Panc1 (cell line): ENCODE data around the gene MAGEH1.
"Not testable (repeated sequence)": the region's sequence is repeated elsewhere in the genome, so short reads cannot be mapped to it uniquely, and the experiment has no call there.

Experiments used
- TF ChIP-seq, protein P1 (sequence below), 2 experiments: IDR thresholded peaks; 2 replicates each; pipeline ENCODE4 v1.6.1; 2011 to 2012; ENCODE audit warnings: low read depth in 2 of 2, control low read depth in 1 of 2, low read length in 1 of 2, mild to moderate bottlenecking in 1 of 2, moderate library complexity in 1 of 2; ENCODE audit not compliant: insufficient read depth in 1 of 2
- TF ChIP-seq, protein P2 (sequence below): fragments of 450-650 bp; IDR thresholded peaks from 2 replicates; pipeline ENCODE4 v1.5.1; 2017; ENCODE audit warnings: mild to moderate bottlenecking

DNA sequence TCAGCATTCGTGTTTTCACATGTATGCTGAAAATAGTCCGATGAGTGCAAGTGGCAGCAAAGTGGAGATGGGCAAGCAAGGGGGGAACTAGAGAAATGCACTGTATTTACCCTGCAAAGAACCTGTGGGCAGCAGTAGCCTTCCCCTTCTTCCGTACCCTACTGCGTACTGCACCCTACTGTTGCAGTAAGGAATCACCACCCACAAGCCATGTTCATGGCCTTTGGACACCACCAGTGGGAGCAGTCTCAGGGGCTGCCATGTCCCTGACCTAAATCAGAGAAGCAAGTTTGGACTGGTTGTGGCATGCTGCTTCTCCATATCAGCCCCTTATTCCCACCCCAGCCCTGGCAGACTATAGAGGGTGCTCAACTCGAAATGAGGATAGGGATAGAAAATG, 12.1 kb downstream of the MAGEH1 start:
- TF ChIP-seq, protein P1, sequence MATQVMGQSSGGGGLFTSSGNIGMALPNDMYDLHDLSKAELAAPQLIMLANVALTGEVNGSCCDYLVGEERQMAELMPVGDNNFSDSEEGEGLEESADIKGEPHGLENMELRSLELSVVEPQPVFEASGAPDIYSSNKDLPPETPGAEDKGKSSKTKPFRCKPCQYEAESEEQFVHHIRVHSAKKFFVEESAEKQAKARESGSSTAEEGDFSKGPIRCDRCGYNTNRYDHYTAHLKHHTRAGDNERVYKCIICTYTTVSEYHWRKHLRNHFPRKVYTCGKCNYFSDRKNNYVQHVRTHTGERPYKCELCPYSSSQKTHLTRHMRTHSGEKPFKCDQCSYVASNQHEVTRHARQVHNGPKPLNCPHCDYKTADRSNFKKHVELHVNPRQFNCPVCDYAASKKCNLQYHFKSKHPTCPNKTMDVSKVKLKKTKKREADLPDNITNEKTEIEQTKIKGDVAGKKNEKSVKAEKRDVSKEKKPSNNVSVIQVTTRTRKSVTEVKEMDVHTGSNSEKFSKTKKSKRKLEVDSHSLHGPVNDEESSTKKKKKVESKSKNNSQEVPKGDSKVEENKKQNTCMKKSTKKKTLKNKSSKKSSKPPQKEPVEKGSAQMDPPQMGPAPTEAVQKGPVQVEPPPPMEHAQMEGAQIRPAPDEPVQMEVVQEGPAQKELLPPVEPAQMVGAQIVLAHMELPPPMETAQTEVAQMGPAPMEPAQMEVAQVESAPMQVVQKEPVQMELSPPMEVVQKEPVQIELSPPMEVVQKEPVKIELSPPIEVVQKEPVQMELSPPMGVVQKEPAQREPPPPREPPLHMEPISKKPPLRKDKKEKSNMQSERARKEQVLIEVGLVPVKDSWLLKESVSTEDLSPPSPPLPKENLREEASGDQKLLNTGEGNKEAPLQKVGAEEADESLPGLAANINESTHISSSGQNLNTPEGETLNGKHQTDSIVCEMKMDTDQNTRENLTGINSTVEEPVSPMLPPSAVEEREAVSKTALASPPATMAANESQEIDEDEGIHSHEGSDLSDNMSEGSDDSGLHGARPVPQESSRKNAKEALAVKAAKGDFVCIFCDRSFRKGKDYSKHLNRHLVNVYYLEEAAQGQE (IDR thresholded peaks at IDR 0.05; ENCODE audit: insufficient read depth in 1 of 2, low read depth in 2 of 2, low read length in 1 of 2) = not testable (repeated sequence)
- TF ChIP-seq, protein P2, sequence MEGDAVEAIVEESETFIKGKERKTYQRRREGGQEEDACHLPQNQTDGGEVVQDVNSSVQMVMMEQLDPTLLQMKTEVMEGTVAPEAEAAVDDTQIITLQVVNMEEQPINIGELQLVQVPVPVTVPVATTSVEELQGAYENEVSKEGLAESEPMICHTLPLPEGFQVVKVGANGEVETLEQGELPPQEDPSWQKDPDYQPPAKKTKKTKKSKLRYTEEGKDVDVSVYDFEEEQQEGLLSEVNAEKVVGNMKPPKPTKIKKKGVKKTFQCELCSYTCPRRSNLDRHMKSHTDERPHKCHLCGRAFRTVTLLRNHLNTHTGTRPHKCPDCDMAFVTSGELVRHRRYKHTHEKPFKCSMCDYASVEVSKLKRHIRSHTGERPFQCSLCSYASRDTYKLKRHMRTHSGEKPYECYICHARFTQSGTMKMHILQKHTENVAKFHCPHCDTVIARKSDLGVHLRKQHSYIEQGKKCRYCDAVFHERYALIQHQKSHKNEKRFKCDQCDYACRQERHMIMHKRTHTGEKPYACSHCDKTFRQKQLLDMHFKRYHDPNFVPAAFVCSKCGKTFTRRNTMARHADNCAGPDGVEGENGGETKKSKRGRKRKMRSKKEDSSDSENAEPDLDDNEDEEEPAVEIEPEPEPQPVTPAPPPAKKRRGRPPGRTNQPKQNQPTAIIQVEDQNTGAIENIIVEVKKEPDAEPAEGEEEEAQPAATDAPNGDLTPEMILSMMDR = not testable (repeated sequence)
